K562 (cell line): Measurements from ENCODE around the gene CDCP1. TPM values are rescaled to one million over a fixed set of nuclear protein-coding genes. Genes with fewer than 3 reads are reported as not detected.

ENCODE experiments used
- CXXC5 ChIP-seq: fragments of 250-450 bp; sonication (Bioruptor Pico); IDR thresholded peaks from 2 replicates; pipeline ENCODE4 v1.8.0; 2022; ENCODE audit warnings: inconsistent platforms, mild to moderate bottlenecking, moderate library complexity
- NR2C2 ChIP-seq, 2 experiments: fragments of 200-800 bp in 1 of 2; sonication (Bioruptor generic) in 1 of 2; sonication (generic) in 1 of 2; formaldehyde crosslinking in 1 of 2; IDR thresholded peaks; 2 replicates each; pipeline versions ENCODE4 v1.6.1 to v1.8.0; 2016 to 2022; ENCODE audit warnings: mild to moderate bottlenecking in 1 of 2, missing compliant biosample characterization in 1 of 2, missing genetic modification characterization in 1 of 2, missing genetic modification reagents in 1 of 2
- SLC30A9 ChIP-seq: fragments of 250-450 bp; sonication (Bioruptor Pico); IDR thresholded peaks from 2 replicates; pipeline ENCODE4 v1.8.0; 2022; ENCODE audit warnings: mild to moderate bottlenecking, moderate library complexity
- ZBTB40 ChIP-seq, 2 experiments: fragments of 450-650 bp in 1 of 2; sonication (generic) in 1 of 2; formaldehyde crosslinking in 1 of 2; IDR thresholded peaks; 2 replicates each; pipeline versions ENCODE4 v1.7.1 to v1.9.0; 2016 to 2022; ENCODE audit warnings: inconsistent platforms in 1 of 2, mild to moderate bottlenecking in 1 of 2, missing genetic modification reagents in 1 of 2
- ZNF12 ChIP-seq: sonication (generic); formaldehyde crosslinking; IDR thresholded peaks from 2 replicates; pipeline ENCODE4 v1.4.0; 2020; ENCODE audit warnings: mild to moderate bottlenecking, missing genetic modification reagents
- ZNF445 ChIP-seq: fragments of 250-450 bp; sonication (Bioruptor Pico); IDR thresholded peaks from 2 replicates; pipeline ENCODE4 v1.4.0; 2020; ENCODE audit warnings: low read depth, mild to moderate bottlenecking, moderate library complexity
- ZNF766 ChIP-seq: fragments of 200-800 bp; sonication (Bioruptor generic); conservative IDR thresholded peaks from 2 replicates; pipeline ENCODE4 v1.6.1; 2016; ENCODE audit warnings: missing genetic modification characterization, missing compliant biosample characterization
- polyA plus RNA-seq, 8 experiments: library from polyadenylated mRNA; depleted of rRNA in 4 of 8; stranded (reverse) in 5 of 8; unstranded in 3 of 8; fragments of >200 nt; fragmentation: Nextera tagmentation in 2 of 8; fragmentation: Illumina TruSeq in 1 of 8; extraction: Ambion mirVana in 2 of 8; extraction: Trizol in 1 of 8; gene quantifications; 2 replicates each; pipeline versions ENCODE4 v1.2.1 to v1.2.3, GENCODE V29; 2011 to 2014; ENCODE audit warnings: inconsistent platforms in 1 of 8, missing spikeins in 1 of 8
- total RNA-seq, 7 experiments: library from RNA; depleted of rRNA in 6 of 7; stranded (reverse); fragments of >200 nt in 6 of 7; fragmentation: Illumina TruSeq in 2 of 7; extraction: Trizol in 2 of 7; gene quantifications; 2 replicates each; pipeline versions ENCODE4 v1.2.1 to v1.2.3, GENCODE V29; 2011 to 2021; ENCODE audit warnings: low replicate concordance in 1 of 7

The CDCP1 gene
- total and polyA plus RNA-seq, 9 of the 15 experiments (the other 6 are each of a cell fraction or from before 2014, with no cell fraction given): 3.9 to 16.4 (median 5.2) TPM

GRCh38 chr3:45097296-45097883 lies 48.8 kb downstream of the CDCP1 start (continued):
- TF ChIP-seq CXXC5 (CRISPR knock-in tag) (0 out of 2 replicates have a peak, but pooled peaks have one; percentile 31), ZNF766 (CRISPR knock-in tag) (0 out of 2 replicates have a peak, but pooled peaks have one; percentile 19), ZNF445 (CRISPR knock-in tag) (no peak), ZBTB40 (IDR thresholded peaks at IDR 0.05) (peak; percentile 78), ZBTB40 (CRISPR knock-in tag; IDR thresholded peaks at IDR 0.05) (no peak), ZNF12 (CRISPR knock-in tag) (no peak), SLC30A9 (no peak), NR2C2 (CRISPR knock-in tag; IDR thresholded peaks at IDR 0.05) (no peak), NR2C2 (tag; IDR thresholded peaks at IDR 0.05) (peak; percentile 28; the same call in 1 of the 2 replicates)
